Hematopoietic multipotent progenitor cell treated with erythropoietin and hydrocortisone succinate and interleukin-3 and kit ligand, for 17 days (in vitro differentiated cells): Measurements from ENCODE around the gene ZBTB46.

Experiments used
- DNase-seq: peaks from one replicate; pipeline ENCODE4 v3.0.0-alpha.2; 2015; ENCODE audit warnings: low spot score

The ZBTB46 gene

GRCh38 chr20:63837479-63837878 is 6.4 kb upstream of the ZBTB46 start:
- no peak for DNase-seq

- DNase-seq: no peak
Measured at GRCh38 chr20:63836458-63837344, 5.6 kb upstream of the ZBTB46 start.

- no peak for DNase-seq
Measured at GRCh38 chr20:63835021-63835858, 4.2 kb upstream of the ZBTB46 start.

- no peak for DNase-seq
Measured at GRCh38 chr20:63834491-63834880, 3.4 kb upstream of the ZBTB46 start.

GRCh38 chr20:63833776-63834490 is 2.9 kb upstream of the ZBTB46 start:
- DNase-seq: no peak

GRCh38 chr20:63831993-63832686 is 1.1 kb upstream of the ZBTB46 start:
- DNase-seq: no peak

GRCh38 chr20:63831646-63831992 is 555 bp upstream of the ZBTB46 start:
- no peak for DNase-seq

- DNase-seq: no peak
Measured at GRCh38 chr20:63829945-63830835, 874 bp downstream of the ZBTB46 start.

GRCh38 chr20:63829603-63829944 is 1.5 kb downstream of the ZBTB46 start:
- DNase-seq: no peak

GRCh38 chr20:63828951-63829350 is 2.1 kb downstream of the ZBTB46 start:
- DNase-seq: no peak

GRCh38 chr20:63828545-63828944 is 2.5 kb downstream of the ZBTB46 start:
- no peak for DNase-seq

GRCh38 chr20:63828124-63828523 is 2.9 kb downstream of the ZBTB46 start:
- no peak for DNase-seq

- DNase-seq: no peak
Measured at GRCh38 chr20:63826753-63827152, 4.3 kb downstream of the ZBTB46 start.

GRCh38 chr20:63825331-63826118 is 5.5 kb downstream of the ZBTB46 start:
- DNase-seq: no peak

- no peak for DNase-seq
Measured at GRCh38 chr20:63823691-63824311, 7.3 kb downstream of the ZBTB46 start.

- DNase-seq: no peak
Measured at GRCh38 chr20:63822276-63822696, 8.8 kb downstream of the ZBTB46 start.

GRCh38 chr20:63821811-63822210 is 9.3 kb downstream of the ZBTB46 start:
- no peak for DNase-seq

GRCh38 chr20:63819224-63819921 is 11.7 kb downstream of the ZBTB46 start:
- DNase-seq: no peak

- no peak for DNase-seq
Measured at GRCh38 chr20:63815615-63816253, 15.3 kb downstream of the ZBTB46 start.
